ENCODE data around the gene MT1B.

DNA sequence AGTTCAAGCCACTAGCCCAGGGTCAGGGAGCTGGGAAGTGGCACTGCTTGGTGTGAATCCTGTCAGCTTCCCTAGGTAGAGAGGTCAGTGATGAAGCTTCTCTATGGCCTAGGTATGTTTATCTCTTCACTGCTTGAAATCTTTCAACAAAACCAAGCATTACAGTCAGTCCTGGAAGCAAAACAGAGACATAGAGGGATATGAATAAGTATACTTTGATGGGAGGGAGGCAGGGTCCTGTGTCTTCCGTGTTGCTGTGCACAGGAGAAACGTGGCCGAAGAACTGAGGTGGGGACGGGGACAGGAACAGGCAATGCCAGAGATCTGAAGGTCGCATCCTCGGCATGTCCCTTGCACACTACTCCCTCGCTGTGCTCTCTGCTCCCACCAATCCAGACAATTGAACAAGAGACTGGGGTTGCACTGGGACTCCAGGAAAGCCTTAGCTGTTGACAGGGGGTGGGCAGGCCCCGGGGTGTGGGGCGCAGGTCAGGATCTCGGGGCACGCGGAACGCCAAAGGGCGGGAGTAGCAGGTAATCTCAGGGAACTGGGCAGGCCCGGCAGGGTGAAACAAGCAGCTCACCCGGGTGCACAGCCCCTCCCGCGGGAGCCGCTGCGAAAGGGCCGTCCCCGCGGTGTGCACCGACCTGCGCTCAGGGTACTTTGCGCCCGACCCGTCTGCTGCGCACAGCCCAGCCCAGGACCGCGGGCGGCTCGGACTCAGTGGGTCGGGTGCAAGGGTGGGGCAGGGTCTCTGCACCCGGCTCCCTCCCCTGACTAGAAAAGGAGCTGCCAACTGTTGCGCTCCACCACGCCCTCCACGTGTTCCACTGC is 17.5 kb downstream of the MT1B start, which contains the start of gene MT1H:
- TF ChIP-seq, protein P1, sequence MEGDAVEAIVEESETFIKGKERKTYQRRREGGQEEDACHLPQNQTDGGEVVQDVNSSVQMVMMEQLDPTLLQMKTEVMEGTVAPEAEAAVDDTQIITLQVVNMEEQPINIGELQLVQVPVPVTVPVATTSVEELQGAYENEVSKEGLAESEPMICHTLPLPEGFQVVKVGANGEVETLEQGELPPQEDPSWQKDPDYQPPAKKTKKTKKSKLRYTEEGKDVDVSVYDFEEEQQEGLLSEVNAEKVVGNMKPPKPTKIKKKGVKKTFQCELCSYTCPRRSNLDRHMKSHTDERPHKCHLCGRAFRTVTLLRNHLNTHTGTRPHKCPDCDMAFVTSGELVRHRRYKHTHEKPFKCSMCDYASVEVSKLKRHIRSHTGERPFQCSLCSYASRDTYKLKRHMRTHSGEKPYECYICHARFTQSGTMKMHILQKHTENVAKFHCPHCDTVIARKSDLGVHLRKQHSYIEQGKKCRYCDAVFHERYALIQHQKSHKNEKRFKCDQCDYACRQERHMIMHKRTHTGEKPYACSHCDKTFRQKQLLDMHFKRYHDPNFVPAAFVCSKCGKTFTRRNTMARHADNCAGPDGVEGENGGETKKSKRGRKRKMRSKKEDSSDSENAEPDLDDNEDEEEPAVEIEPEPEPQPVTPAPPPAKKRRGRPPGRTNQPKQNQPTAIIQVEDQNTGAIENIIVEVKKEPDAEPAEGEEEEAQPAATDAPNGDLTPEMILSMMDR (IDR thresholded peaks at IDR 0.05 in 2 of 3, conservative IDR thresholded peaks at IDR 0.05 in 1 of 3; ENCODE audit: insufficient read depth in 2 of 3, low read depth in 1 of 3, low read length in 3 of 3): no peak
- TF ChIP-seq, protein P2, sequence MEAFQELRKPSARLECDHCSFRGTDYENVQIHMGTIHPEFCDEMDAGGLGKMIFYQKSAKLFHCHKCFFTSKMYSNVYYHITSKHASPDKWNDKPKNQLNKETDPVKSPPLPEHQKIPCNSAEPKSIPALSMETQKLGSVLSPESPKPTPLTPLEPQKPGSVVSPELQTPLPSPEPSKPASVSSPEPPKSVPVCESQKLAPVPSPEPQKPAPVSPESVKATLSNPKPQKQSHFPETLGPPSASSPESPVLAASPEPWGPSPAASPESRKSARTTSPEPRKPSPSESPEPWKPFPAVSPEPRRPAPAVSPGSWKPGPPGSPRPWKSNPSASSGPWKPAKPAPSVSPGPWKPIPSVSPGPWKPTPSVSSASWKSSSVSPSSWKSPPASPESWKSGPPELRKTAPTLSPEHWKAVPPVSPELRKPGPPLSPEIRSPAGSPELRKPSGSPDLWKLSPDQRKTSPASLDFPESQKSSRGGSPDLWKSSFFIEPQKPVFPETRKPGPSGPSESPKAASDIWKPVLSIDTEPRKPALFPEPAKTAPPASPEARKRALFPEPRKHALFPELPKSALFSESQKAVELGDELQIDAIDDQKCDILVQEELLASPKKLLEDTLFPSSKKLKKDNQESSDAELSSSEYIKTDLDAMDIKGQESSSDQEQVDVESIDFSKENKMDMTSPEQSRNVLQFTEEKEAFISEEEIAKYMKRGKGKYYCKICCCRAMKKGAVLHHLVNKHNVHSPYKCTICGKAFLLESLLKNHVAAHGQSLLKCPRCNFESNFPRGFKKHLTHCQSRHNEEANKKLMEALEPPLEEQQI (IDR thresholded peaks at IDR 0.05): no peak
- TF ChIP-seq TCF7L2 (IDR thresholded peaks at IDR 0.05; ENCODE audit: low read depth, low read length) (no peak), CREB1 (IDR thresholded peaks at IDR 0.05) (no peak), CREB1 (CRISPR knock-in tag; IDR thresholded peaks at IDR 0.05) (no peak), ZFP36 (IDR thresholded peaks at IDR 0.05; ENCODE audit: low read depth, low read length, partially characterized antibody) (no peak), FOSL1 (tag; conservative IDR thresholded peaks at IDR 0.05) (no peak), ETV1 (tag; conservative IDR thresholded peaks at IDR 0.05; ENCODE audit: low read depth) (no peak), CBX5 (IDR thresholded peaks at IDR 0.05; ENCODE audit: borderline replicate concordance, low read depth) (no peak), POLR2AphosphoS2 (IDR thresholded peaks at IDR 0.05; ENCODE audit: low read length) (no peak), POLR2AphosphoS5 (IDR thresholded peaks at IDR 0.05; ENCODE audit: control insufficient read depth, insufficient read depth, low read depth, low read length) (no peak), PHF21A (IDR thresholded peaks at IDR 0.05; ENCODE audit: borderline replicate concordance, low read depth) (no peak), TAF1 (IDR thresholded peaks at IDR 0.05; ENCODE audit: control insufficient read depth, extremely low read depth, insufficient read depth, low read length, severe bottlenecking) (no peak)
- TF ChIP-seq, protein P3, sequence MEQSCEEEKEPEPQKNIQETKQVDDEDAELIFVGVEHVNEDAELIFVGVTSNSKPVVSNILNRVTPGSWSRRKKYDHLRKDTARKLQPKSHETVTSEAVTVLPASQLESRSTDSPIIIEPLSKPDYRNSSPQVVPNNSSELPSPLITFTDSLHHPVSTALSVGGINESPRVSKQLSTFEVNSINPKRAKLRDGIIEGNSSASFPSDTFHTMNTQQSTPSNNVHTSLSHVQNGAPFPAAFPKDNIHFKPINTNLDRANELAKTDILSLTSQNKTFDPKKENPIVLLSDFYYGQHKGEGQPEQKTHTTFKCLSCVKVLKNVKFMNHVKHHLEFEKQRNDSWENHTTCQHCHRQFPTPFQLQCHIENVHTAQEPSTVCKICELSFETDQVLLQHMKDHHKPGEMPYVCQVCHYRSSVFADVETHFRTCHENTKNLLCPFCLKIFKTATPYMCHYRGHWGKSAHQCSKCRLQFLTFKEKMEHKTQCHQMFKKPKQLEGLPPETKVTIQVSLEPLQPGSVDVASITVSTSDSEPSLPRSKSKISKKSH (CRISPR knock-in tag; IDR thresholded peaks at IDR 0.05): no peak
- TF ChIP-seq, protein P4, sequence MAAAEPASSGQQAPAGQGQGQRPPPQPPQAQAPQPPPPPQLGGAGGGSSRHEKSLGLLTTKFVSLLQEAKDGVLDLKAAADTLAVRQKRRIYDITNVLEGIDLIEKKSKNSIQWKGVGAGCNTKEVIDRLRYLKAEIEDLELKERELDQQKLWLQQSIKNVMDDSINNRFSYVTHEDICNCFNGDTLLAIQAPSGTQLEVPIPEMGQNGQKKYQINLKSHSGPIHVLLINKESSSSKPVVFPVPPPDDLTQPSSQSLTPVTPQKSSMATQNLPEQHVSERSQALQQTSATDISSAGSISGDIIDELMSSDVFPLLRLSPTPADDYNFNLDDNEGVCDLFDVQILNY (CRISPR knock-in tag; IDR thresholded peaks at IDR 0.05): no peak
